Astrocyte of the spinal cord (primary cell): ENCODE data around the gene SSBP4.

Source experiments
- DNase-seq: peaks from one replicate; pipeline ENCODE4 v3.0.0; 2011; ENCODE audit warnings: low read depth, low spot score
- H3K4me3 ChIP-seq: 2 replicates; pipeline ENCODE4 v1.5.1; 2011; ENCODE audit warnings: low read depth, mild to moderate bottlenecking, low read length, moderate library complexity
- CTCF ChIP-seq: IDR thresholded peaks from 2 replicates; pipeline ENCODE4 v1.5.1; 2012; ENCODE audit warnings: low read depth, mild to moderate bottlenecking, low read length, inconsistent platforms
- in situ Hi-C: cut with HindIII; loops from 2 replicates; pipeline ENCODE4 v1.10.0; 2017; ENCODE audit warnings: low sequenced_read_pairs

SSBP4 gene

GRCh38 chr19:18434411-18435175 lies 15.4 kb downstream of the SSBP4 start:
- no peak overlapping the region for H3K4me3 ChIP-seq
- TF ChIP-seq CTCF: no peak
- no peak for DNase-seq
- in situ Hi-C loops: no loop called here

- in situ Hi-C loops: no loop called here
- DNase-seq: no peak
- no peak overlapping the region for H3K4me3 ChIP-seq
- TF ChIP-seq CTCF: no peak
Measured at GRCh38 chr19:18435178-18435841, 16.1 kb downstream of the SSBP4 start.

GRCh38 chr19:18435842-18436670 lies 16.9 kb downstream of the SSBP4 start:
- in situ Hi-C loops: no loop called here
- peak overlapping the region; percentile 57 for H3K4me3 ChIP-seq
- no peak for TF ChIP-seq CTCF
- no peak for DNase-seq

- in situ Hi-C loops: no loop called here
- H3K4me3 ChIP-seq: peak overlapping the region; percentile 57
- no peak for TF ChIP-seq CTCF
- DNase-seq: peak; percentile 86
Measured at GRCh38 chr19:18436671-18437490, 17.7 kb downstream of the SSBP4 start.

- peak within 1 kb of the TSS; percentile 57 for H3K4me3 ChIP-seq
- DNase-seq: peak; percentile 58
- in situ Hi-C loops: no loop called here
- no peak for TF ChIP-seq CTCF
Measured at GRCh38 chr19:18437491-18438330, 18.5 kb downstream of the SSBP4 start, which contains the start of gene ISYNA1. ISYNA1 (minus strand) TSS chr19:18438133; CDS start chr19:18437979, 154 bp downstream.
